ENCODE results near the gene COMT. TPM values are rescaled to one million over a fixed set of nuclear protein-coding genes. Genes with fewer than 3 reads are reported as not detected.

Gene COMT
- total RNA-seq, 4 donors from 2014 or later, result 88.9 to 175 (median 108) TPM

DNA sequence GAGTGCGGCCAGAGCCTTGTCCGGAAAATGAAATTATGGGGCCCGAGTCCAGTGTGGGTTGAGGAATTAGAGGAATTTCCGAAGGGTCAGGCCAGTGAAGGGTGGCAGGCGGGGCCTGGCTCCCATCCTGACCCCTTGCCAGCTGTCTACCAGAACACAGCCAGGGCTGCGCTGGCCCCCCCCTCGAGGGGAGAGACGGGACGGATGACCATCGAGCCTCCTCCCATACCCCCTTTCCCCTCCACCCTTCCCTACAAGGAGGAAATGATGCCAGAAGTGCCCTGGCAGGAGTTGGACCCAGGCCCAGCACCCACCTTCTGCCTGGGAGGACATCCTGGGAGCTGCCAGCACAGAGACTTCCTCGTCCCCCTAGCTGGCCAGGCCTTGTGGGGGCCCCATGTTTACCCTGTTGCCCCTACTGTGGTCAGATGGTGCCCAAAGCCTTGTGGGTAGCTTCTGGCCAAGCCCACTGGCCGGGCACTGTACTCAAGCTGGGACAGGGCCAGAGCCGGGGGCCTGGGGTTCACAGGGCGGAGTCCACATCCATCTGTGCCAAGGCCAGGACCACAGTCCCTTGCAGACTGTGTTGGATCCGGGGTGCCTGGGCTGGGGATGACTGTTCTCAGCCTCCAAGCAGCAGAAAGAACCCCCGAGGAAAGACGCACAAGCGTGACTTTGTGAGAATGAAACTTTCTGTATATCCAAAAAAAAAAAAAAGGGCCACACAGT is 54.2 kb downstream of the COMT start:
- no peak for TF ChIP-seq POLR2A (IDR thresholded peaks at IDR 0.05)
- TF ChIP-seq, protein P1, sequence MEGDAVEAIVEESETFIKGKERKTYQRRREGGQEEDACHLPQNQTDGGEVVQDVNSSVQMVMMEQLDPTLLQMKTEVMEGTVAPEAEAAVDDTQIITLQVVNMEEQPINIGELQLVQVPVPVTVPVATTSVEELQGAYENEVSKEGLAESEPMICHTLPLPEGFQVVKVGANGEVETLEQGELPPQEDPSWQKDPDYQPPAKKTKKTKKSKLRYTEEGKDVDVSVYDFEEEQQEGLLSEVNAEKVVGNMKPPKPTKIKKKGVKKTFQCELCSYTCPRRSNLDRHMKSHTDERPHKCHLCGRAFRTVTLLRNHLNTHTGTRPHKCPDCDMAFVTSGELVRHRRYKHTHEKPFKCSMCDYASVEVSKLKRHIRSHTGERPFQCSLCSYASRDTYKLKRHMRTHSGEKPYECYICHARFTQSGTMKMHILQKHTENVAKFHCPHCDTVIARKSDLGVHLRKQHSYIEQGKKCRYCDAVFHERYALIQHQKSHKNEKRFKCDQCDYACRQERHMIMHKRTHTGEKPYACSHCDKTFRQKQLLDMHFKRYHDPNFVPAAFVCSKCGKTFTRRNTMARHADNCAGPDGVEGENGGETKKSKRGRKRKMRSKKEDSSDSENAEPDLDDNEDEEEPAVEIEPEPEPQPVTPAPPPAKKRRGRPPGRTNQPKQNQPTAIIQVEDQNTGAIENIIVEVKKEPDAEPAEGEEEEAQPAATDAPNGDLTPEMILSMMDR (IDR thresholded peaks at IDR 0.05), result no peak
- intact Hi-C loops (cut with DNase I; ENCODE audit: low total_unique reads), result no loop called here
- Histone ChIP-seq H3K27ac (peak overlapping the region; percentile 27 to 54), H3K36me3 (no peaks in the 10 kb centered on the region), H3K27me3 (no peaks in the 10 kb centered on the region), H3K9me3 (no peaks in the 10 kb centered on the region), H3K4me3 (no peak overlapping the region), H3K4me1 (peaks cover 0 to 8% of the 10 kb centered on the region in 2 donors)
- DNase-seq, result no peak

DNA sequence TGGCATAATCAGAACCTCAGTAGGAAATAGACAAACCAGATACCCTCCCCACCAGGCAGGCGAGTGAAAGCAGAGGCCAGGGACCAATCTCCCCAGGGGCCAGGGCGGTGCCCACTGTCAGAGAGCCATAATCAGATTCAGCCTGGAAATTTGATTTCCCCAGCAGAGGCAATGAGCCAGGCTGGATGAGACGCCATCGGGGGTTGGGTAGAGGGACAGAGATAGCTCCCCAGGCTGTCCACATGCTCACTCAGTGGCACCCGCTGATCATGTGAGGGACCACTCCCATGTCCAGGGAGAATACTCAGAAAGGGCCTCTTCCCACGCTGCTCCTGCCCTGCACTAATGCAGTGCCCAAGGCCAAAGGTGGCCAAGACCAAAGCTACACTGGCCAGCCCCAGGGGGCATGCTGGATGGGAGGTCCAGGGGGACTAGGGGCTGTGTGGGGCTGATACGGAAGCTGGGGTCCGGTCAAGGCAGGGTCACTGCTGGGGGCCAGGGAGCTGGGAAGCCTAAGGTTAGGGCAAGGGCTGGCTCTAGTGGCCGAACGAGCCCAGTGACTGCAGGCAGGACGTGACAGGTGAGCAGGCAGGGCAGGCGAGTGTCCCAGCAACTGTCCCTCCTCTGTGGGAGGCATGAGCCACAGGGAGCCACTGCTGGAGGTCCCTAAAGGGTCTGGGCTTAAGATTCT is 55.3 kb downstream of the COMT start:
- Histone ChIP-seq H3K4me1 (peaks cover 0 to 8% of the 10 kb centered on the region in 2 donors), H3K4me3 (no peak overlapping the region), H3K9me3 (no peaks in the 10 kb centered on the region), H3K27me3 (no peaks in the 10 kb centered on the region), H3K27ac (no peak overlapping the region), H3K36me3 (no peaks in the 10 kb centered on the region)
- no peak for TF ChIP-seq POLR2A (IDR thresholded peaks at IDR 0.05)
- TF ChIP-seq, protein P1 (IDR thresholded peaks at IDR 0.05), result no peak
- DNase-seq, result no peak
- intact Hi-C loops (cut with DNase I; ENCODE audit: low total_unique reads), result no loop called here

DNA sequence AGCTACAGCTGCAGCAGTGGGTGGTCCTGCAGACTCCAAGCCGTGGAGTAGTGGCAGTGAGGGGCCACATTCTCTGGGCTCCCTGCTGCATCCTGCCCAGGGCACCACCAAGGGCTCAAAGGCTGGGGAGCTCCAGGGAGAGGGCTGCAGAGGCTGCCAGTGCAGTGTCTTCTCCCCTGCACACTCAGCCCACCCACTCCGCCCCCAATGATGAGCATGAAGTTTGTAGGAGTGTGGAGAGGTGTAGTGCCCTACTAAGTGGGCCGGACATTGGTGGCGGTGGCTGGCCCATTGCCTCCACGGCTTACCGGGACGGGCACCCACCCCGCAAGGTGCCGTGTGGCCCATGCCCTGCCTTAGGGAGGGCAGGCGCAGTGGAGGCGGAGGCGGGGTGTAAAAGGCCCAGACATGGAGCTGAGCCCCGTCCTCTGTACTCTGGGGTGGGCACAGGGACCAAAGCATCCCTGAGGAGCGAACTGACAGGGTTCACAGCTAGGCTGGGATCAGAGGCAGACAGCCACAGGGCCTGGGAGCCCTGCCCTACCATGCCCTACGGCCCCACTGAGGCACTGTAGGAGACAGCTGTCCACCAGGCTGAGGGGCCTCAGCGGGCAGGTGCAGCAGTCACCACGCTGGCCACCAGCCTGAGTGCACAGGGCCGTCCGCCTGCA is 56.1 kb downstream of the COMT start:
- intact Hi-C loops (cut with DNase I; ENCODE audit: low total_unique reads), result no loop called here

DNA sequence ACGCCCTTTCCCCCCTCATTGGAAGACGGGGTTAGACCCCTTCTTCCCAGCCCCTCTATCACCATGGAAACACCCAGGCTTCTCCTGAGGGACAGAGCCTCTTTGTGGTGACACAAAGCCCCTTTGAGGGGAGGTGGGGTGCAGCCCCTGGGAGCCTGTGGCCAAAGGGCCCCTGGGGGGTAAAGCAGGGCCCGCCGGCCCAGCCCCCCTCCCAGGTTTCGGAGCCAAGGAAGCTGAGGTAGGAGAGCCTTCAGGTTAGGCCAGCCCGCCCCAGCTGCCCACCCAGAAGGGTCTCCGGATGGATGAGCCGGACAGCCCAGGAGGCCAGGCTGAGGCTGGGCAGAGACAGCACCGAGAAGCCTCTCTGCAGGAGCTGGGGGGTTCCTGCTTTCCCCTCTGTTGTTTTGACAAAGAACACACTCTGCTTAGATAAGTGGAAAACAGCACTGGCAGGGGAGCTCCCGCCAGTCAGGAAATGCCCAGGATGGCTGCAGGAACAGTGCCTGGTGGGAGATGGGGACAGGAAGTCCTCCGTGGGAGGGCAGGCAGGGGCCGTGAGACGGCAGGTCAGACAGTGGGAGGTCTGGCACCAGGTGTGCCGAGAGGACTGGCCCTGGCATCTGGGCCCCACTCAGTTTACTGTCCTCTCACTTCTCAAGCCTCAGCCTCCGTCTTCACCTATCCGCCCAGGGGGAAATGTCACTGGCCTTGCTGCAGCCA is 56.8 kb downstream of the COMT start:
- intact Hi-C loops (cut with DNase I; ENCODE audit: low total_unique reads), result no loop called here
- Histone ChIP-seq H3K4me1 (peaks cover 0 to 8% of the 10 kb centered on the region in 2 donors), H3K27ac (no peak overlapping the region)

More for the DNA sequence above, 56.1 kb downstream of the COMT start:
- DNase-seq, result no peak
- H3K36me3 ChIP-seq, result no peaks in the 10 kb centered on the region
- H3K4me1 ChIP-seq, result peaks cover 0 to 8% of the 10 kb centered on the region in 2 donors
- TF ChIP-seq, protein P1 (IDR thresholded peaks at IDR 0.05), result no peak
- TF ChIP-seq POLR2A (IDR thresholded peaks at IDR 0.05), result no peak
- no peak overlapping the region for H3K27ac ChIP-seq
- no peak overlapping the region for H3K4me3 ChIP-seq
- H3K27me3 ChIP-seq, result no peaks in the 10 kb centered on the region
- H3K9me3 ChIP-seq, result no peaks in the 10 kb centered on the region

More for the DNA sequence above, 56.8 kb downstream of the COMT start:
- peaks cover 0 to 1% of the 10 kb centered on the region in 2 donors for H3K9me3 ChIP-seq
- no peaks in the 10 kb centered on the region for H3K27me3 ChIP-seq
- H3K36me3 ChIP-seq, result no peaks in the 10 kb centered on the region
- H3K4me3 ChIP-seq, result no peak overlapping the region
- DNase-seq, result no peak
- TF ChIP-seq, protein P1 (IDR thresholded peaks at IDR 0.05), result no peak
- no peak for TF ChIP-seq POLR2A (IDR thresholded peaks at IDR 0.05)
